Activated T-cell treated with anti-CD3 and anti-CD28 coated beads, Interleukin-2, amount 50 U/mL, for 4 hours (primary cell): ENCODE measurements around the gene AFAP1L2. TPM values are rescaled to one million over a fixed set of nuclear protein-coding genes. Genes with fewer than 3 reads are reported as not detected.
A peak's percentile ranks its signal among the peaks of the same experiment; 100 is the strongest.
"Not testable (repeated sequence)": the region's sequence is repeated elsewhere in the genome, so short reads cannot be mapped to it uniquely, and the experiment has no call there.

Experiments used
- ATAC-seq, 2 donors: fragments of 200-7000 bp; cut with Tn5 transposase; one replicate each; pipeline ENCODE4 v1.10.0; 2021
- DNase-seq: peaks from one replicate; pipeline ENCODE4 v3.0.0-alpha.2; 2020
- H3K27me3 Mint-ChIP-seq: one replicate; pipeline ENCODE4 v1.8.0; 2021; ENCODE audit warnings: low read depth, mixed read lengths
- H3K36me3 Mint-ChIP-seq: one replicate; pipeline ENCODE4 v1.8.0; 2022; ENCODE audit warnings: mixed read lengths; ENCODE audit not compliant: insufficient read depth
- H3K4me1 Mint-ChIP-seq: one replicate; pipeline ENCODE4 v1.8.0; 2021; ENCODE audit warnings: low read depth, mixed read lengths
- H3K4me3 Mint-ChIP-seq: one replicate; pipeline ENCODE4 v1.8.0; 2021; ENCODE audit warnings: mild to moderate bottlenecking, moderate library complexity, mixed read lengths
- H3K9me3 Mint-ChIP-seq: one replicate; pipeline ENCODE4 v1.8.0; 2021; ENCODE audit warnings: mixed read lengths
- total RNA-seq, 3 donors: library from RNA; stranded (reverse); gene quantifications; one replicate each; pipeline ENCODE4 v1.2.1, GENCODE V29; 2021

Gene AFAP1L2
- total RNA-seq, 3 donors from 2014 or later = 0.20 to 0.45 (median 0.33) TPM

DNA sequence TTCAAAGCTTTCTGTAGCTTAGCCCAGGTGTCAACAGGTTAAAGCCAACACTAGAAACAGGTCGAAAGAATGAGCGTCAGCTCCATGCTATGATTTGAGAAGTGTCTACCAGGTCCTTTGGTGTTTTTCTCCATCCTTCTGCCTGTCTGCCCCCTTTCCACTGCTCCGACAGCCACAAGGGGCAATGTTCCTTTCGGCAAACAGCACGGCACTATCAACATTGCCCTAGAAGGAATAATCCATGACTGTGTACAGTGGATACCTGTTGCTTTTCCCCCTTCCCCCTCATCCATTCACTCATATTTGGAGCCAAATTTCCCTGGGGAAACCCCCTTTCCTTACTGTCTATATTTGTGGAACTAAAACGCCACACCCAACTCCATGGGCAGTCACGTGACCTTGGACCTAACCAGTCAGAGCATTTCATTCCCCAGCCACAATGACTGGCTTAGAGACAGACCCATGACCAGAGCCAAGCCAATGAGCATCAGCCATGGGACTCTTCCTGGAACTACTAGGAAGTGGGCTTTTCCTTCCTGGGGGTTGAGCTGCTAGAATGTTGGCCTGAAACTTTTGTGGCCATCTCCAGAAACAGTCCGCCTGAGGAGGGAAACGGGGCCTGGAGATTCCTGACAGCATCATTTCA, 51.5 kb downstream of the AFAP1L2 start:
- no peaks in the 10 kb centered on the region for H3K4me1 Mint-ChIP-seq
- H3K9me3 Mint-ChIP-seq = no peaks in the 10 kb centered on the region
- no peaks in the 10 kb centered on the region for H3K36me3 Mint-ChIP-seq
- peaks cover 9% of the 10 kb centered on the region for H3K27me3 Mint-ChIP-seq
- ATAC-seq = no peak
- no peak for DNase-seq
- H3K4me3 Mint-ChIP-seq = no peak overlapping the region

DNA sequence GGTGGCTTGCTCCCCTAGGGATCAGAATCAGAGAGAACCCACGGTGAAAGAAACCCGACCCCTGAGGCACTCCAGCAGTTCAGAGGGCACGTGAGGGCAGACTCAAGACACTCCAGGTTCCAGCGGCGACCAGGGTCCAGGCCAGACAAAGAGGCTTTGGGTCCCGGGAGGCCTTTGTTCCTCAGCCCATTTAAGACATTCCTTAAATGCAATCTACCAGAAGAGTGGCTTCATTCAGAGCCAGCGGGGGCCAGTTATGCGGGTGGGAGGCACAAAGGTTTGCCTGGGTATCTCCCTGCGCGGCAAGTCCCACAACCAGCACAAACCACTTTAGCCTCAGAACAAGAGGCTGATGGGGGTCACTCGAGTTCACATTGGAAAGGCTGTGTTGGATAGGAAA, 53.6 kb downstream of the AFAP1L2 start:
- Mint-ChIP-seq H3K9me3 (no peaks in the 10 kb centered on the region), H3K27me3 (peaks cover 9% of the 10 kb centered on the region), H3K4me3 (no peak overlapping the region), H3K4me1 (no peaks in the 10 kb centered on the region), H3K36me3 (no peaks in the 10 kb centered on the region)
- ATAC-seq = no peak
- no peak for DNase-seq

DNA sequence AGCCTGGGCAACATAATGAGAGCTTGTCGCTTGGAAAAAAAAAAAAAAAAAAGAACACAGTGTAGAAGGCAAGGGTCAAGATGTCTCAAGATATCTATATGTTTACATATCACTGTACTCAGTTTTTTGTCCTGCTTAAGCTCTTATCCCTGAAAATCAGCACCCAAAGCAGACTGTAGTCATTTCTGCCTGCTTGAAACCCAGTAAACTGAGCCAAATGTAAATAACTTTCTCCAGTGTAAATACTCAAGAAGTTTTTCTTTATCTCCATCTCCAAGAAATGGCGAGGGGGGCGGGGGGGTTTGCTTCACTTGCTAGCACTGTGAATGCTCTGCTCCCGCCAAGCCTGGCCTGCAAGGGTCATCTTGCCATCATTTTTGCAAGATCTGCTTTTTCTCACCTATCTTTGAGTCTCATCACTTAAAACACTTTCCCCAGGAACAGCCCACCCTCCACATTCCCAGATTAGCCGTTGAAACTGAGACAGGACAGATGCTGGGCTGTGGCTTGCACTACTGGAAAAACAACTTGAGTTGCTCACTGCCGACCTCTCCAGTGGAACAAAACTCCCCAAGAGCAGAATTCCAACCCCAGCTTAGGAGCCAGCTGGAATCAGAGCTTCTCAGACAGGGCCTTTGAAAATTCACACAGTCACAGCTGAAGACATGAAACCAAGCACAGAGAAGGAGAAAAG, 54.6 kb downstream of the AFAP1L2 start:
- Mint-ChIP-seq H3K9me3 (no peaks in the 10 kb centered on the region), H3K36me3 (no peaks in the 10 kb centered on the region), H3K4me3 (no peak overlapping the region), H3K27me3 (peaks cover 6% of the 10 kb centered on the region), H3K4me1 (no peaks in the 10 kb centered on the region)
- ATAC-seq = no peak
- DNase-seq = no peak

DNA sequence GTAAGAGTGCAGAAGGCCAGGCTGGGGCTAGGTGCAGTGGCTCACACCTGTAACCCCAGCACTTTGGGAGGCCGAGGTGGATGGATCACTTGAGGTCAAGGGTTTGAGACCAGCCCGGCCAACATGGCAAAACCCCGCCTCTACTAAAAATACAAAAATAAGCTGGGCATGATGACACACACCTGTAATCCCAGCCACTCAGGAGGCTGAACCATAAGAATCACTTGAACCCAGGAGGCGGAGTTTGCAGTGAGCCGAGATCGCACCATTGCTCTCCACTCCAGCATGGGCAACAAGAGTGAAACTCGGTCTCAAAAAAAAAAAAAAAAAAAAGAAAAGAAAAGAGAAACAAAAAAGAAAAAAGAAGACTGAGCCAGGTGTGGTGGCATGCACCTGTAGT, 55.2 kb downstream of the AFAP1L2 start:
- not testable (repeated sequence) for H3K9me3 Mint-ChIP-seq, H3K27me3 Mint-ChIP-seq

DNA sequence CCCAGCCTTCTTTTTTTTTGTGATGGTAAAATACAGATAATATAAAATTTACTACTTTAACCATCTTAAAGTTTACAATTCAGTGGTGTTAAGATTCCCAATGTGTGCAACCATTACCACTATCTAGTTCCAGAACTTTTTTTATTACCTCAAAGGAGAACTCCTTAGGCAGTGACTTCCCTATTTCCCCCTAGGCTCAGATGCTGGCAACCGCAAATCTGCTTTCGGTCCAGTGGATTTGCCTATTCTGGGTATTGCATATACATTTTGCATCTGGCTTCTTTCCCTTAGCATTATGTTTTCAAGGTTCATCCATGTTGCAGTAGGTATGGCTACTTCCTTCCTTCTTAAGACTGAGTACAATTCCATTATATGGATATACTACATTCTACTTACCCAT, 56.5 kb downstream of the AFAP1L2 start:
- H3K4me1 Mint-ChIP-seq = no peaks in the 10 kb centered on the region
- H3K36me3 Mint-ChIP-seq = no peaks in the 10 kb centered on the region
- H3K9me3 Mint-ChIP-seq = no peaks in the 10 kb centered on the region
- H3K27me3 Mint-ChIP-seq = no peaks in the 10 kb centered on the region
- H3K4me3 Mint-ChIP-seq = no peak overlapping the region
- ATAC-seq (no peak), DNase-seq (no peak)

More for the DNA sequence above, 55.2 kb downstream of the AFAP1L2 start:
- not testable (repeated sequence) for H3K4me1 Mint-ChIP-seq, H3K36me3 Mint-ChIP-seq, H3K4me3 Mint-ChIP-seq, DNase-seq, ATAC-seq

DNA sequence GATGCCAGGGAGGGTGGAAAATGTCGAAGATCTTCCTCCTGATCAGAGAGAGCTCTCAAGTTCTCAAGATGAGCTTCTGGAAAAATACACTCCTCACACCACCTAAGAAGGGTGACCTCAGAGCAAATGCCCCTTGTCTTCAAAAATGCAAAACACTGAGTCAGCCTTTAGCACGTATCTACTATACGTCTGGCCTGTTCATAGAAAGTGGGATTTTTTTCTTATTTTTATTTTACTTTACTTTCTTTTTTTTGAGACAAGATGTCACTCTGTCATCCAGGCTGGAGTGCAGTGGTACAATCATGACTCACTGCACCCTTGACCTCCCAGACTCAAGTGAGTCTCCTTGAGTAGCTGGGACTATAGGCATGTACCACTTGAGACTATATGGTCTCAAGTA, 57.1 kb downstream of the AFAP1L2 start:
- Mint-ChIP-seq H3K4me3 (no peak overlapping the region), H3K27me3 (no peaks in the 10 kb centered on the region), H3K9me3 (no peaks in the 10 kb centered on the region), H3K36me3 (no peaks in the 10 kb centered on the region), H3K4me1 (no peaks in the 10 kb centered on the region)
- no peak for ATAC-seq
- no peak for DNase-seq

DNA sequence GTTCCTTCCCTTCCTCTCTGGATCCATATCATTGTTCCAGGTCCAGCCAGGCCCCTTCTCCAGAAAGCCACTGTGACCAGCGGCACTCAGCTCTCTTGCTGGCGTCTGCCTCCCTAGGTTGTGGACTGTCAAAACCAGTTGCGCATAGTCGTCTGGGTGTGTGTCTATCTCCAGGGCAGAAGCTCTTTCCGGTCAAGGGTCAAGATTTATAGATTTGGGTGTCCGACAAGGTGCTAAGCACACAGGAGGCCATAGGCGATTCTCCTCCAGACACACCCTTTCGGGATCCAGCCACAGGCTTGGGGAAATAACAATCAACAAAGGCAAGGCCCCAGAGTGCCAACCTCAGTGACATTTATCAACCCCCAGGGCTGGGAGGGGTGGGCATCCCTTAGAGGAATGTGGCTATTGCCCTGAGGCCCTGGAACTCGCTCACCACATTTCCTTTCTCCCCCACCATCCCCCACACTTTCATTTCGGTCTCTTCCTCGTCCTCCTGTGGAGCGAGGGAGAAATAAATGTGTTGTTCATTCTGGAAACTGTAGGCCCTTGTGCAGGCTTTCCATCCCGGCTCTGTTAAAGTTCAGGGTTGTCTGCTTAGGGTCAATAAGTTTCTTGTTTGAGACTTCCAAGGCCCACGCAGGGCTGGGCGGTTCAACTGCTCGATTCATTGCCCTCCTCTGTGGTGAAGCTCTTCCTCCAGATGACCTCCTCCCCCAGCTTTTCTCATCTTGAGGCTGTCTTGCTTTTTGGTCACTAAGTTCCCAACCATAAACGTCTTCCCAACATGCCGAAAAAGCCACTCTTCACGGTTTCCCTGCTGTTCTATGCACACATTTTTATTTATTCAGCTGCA, 57.9 kb downstream of the AFAP1L2 start:
- H3K9me3 Mint-ChIP-seq = no peaks in the 10 kb centered on the region
- no peaks in the 10 kb centered on the region for H3K27me3 Mint-ChIP-seq
- H3K4me1 Mint-ChIP-seq = no peaks in the 10 kb centered on the region
- H3K4me3 Mint-ChIP-seq = no peak overlapping the region
- ATAC-seq (no peak), DNase-seq (no peak)
- H3K36me3 Mint-ChIP-seq = no peaks in the 10 kb centered on the region

DNA sequence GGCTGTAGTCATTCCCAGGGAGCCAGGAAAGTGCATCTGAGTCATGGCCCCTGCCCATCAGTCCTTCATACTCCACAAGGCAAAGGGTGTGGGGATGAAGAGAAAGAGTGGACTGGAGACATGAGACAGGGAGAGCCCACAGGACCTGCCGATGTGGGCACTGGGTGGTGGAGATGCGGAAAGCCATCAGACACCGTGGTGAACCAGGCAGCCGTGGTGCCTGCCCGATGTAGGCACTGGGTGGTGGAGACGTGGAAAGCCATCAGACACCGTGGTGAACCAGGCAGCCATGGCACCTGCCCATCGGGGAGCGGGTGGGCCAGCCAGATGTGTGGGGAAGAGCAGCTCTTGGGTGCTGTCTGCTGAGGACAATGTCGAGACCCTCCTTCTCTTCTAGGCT, 58.6 kb downstream of the AFAP1L2 start:
- no peaks in the 10 kb centered on the region for H3K27me3 Mint-ChIP-seq
- no peaks in the 10 kb centered on the region for H3K36me3 Mint-ChIP-seq
- no peak for DNase-seq
- H3K9me3 Mint-ChIP-seq = no peaks in the 10 kb centered on the region
- no peaks in the 10 kb centered on the region for H3K4me1 Mint-ChIP-seq
- H3K4me3 Mint-ChIP-seq = no peak overlapping the region
- no peak for ATAC-seq

DNA sequence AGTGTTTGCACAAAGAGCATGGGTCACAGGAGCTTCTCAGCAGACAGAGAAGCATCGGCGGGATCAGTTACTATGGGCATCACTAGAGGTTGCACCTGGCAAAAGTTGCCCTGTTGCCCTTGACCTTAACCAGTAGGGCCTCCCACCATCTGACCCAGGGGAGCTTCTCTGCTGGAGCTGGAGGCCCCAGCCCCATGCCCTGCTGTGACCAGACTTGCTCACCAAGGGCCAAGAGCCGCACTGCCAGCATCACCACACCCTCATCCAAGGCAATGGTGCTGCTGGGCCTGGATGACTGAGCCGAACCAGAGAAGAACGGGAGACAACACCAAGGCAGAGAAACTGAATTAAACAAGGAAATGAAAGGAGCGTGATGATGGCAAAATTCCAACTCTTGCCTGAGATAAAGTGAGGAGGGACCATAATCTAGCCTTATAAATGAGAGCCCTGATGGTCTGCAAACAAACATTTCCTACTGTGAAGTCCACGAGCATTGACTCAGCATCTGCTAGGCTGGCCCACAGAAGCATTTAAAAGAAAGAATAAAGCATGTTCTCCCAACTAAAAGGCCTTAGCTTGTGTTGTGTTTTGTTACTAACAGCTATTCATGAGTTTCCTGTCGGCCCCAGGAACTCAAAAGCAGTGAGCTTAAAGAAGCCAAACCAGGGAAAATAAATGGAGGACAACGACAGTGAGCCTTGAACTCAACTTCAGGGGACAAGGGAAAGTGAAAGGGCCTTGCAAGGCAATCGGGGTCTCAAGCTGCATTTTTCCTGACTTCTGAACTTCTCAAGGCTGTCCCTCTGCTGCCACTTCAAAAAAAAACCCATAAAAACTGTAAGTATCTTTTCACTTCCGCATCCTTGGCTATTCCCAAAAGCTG, 60.4 kb downstream of the AFAP1L2 start:
- Mint-ChIP-seq H3K36me3 (no peaks in the 10 kb centered on the region), H3K4me3 (no peak overlapping the region), H3K27me3 (no peaks in the 10 kb centered on the region), H3K4me1 (no peaks in the 10 kb centered on the region), H3K9me3 (no peaks in the 10 kb centered on the region)
- no peak for DNase-seq
- no peak for ATAC-seq

DNA sequence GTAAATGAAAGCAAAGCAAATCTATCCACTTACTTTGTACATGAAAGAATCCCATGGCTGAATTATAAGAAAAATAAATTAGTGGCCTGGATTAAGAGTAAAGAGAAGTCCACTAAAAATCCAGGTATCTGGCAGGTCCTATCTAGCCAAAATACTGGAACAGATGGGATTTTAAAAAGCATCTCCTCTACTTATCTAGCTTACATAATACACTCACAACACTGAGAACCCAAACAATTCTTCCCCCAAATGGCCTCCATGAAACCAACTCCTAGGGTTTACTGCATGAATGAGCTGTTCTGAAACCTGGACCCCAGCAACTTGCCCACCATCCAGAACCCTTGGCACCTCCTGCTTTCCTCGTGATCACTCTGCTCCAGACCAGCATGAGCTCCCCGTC, 61.3 kb downstream of the AFAP1L2 start:
- H3K36me3 Mint-ChIP-seq = no peaks in the 10 kb centered on the region
- no peaks in the 10 kb centered on the region for H3K9me3 Mint-ChIP-seq
- no peak for ATAC-seq
- H3K4me1 Mint-ChIP-seq = no peaks in the 10 kb centered on the region
- H3K27me3 Mint-ChIP-seq = no peaks in the 10 kb centered on the region
- no peak overlapping the region for H3K4me3 Mint-ChIP-seq
- no peak for DNase-seq

DNA sequence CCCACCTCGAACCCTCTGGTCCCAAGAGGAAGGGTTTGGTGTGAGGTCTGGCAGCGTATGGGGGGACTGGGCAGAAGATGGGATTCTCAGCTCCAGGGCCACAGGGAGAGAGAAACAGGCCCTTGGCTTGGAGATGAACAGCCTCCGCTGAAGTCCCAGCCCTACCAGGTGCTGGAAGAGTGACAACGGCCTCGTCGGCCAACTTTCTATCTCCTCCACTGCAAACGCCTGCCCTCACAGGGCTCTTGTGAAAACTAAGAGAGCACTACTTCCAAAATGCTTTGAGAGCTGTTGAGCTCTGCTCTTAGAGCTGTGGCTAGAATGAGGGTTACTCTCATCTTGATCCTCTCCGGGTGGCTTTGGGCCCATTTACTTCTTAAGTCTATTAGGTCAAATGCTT, 63.5 kb downstream of the AFAP1L2 start:
- no peak for DNase-seq
- Mint-ChIP-seq H3K36me3 (no peaks in the 10 kb centered on the region), H3K4me1 (no peaks in the 10 kb centered on the region), H3K9me3 (no peaks in the 10 kb centered on the region), H3K4me3 (no peak overlapping the region), H3K27me3 (no peaks in the 10 kb centered on the region)
- no peak for ATAC-seq

DNA sequence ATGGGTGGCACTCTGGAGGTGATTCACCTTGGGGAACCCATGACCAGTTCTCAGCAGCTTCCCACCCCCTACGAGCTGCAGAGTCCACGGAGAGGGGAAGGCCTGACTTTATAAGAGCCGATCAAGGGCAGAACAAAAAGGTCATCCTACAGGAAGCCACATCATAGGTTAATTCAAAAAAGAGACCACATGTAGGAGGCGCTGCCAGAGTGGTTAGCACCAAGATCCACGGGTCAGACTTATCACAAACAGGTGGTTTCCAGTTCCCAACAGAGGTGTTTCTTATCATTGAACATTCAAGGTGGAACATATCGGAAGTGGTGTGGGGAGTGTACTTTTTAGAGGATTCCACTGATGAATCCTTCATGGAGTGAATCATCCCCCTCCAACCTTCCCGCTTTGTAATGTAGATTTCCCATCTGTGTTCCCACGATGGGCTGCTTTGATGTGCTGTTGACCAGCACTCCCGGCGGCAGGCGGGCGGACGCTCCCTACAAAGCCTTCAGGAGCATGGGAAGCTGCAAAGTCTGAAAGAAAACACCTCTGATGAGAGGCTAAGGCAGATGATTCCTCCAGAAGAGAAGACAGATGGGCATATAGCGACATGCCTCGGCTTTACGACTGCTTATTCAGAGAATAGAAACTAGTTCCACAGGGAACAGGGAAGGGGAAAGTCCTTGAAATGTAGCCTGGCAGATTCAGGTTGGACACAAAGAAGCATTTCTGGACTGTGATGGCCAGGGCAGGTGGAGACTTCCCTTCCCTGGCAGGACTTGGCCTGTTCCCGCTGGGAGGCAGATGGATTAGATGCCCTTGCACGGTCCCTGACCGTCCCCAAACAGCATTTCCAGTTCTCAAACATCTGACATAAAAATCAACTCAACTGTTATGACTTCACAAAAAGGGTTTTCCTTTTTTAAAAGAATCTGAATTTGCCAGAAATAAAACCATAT, 66.5 kb downstream of the AFAP1L2 start:
- Mint-ChIP-seq H3K4me1 (no peaks in the 10 kb centered on the region), H3K9me3 (no peaks in the 10 kb centered on the region), H3K36me3 (no peaks in the 10 kb centered on the region), H3K4me3 (no peak overlapping the region), H3K27me3 (no peaks in the 10 kb centered on the region)
- no peak for DNase-seq
- peak in 1 of 2 donors; percentile 64 for ATAC-seq

DNA sequence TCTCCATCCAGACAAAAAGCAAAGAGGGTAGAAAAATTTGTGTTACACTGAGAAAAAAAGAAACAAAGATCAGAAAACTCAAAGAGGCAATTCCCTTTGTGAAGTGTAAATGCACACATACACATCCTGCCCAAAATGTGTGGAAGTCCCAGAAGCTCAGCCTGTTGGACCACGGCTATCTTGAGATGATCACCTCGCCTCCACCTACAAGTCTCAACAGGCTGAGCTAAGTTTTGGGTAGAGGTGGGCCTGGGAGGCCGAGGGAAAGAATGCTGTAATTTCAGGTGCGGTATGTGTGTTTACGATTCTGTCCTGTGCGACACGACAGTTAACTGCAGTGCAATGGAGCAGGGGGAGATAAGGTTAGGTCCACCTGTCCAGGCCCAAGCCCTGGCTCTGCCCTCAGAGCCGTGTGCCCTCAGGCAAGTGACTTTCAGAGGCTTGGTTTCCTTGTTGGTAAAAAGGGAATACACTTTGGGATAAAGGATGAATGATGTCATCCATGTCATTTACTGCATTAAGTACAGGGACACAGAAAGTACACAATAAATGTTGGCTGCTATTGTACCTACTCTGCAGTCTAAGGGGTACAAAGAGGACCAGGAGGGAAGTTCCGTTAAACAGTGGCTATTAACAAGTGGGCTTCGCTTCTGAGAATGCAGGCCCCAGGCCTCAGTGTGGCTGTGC, 67.3 kb downstream of the AFAP1L2 start:
- no peak overlapping the region for H3K4me3 Mint-ChIP-seq
- ATAC-seq = no peak
- no peaks in the 10 kb centered on the region for H3K36me3 Mint-ChIP-seq
- H3K27me3 Mint-ChIP-seq = no peaks in the 10 kb centered on the region
- H3K4me1 Mint-ChIP-seq = no peaks in the 10 kb centered on the region
- DNase-seq = no peak
- no peaks in the 10 kb centered on the region for H3K9me3 Mint-ChIP-seq
